Activated naive CD8-positive, alpha-beta T cell treated with anti-CD3 and anti-CD28 coated beads, Interleukin-2, amount 50 U/mL, for 16 hours (primary cell): Measurements from ENCODE around the gene RPH3AL.
A peak's percentile ranks its signal among the peaks of the same experiment; 100 is the strongest.

Experiments used
- DNase-seq: peaks from one replicate; pipeline ENCODE4 v3.0.0-alpha.2; 2020; ENCODE audit warnings: low read depth, low spot score

Gene RPH3AL, protein sequence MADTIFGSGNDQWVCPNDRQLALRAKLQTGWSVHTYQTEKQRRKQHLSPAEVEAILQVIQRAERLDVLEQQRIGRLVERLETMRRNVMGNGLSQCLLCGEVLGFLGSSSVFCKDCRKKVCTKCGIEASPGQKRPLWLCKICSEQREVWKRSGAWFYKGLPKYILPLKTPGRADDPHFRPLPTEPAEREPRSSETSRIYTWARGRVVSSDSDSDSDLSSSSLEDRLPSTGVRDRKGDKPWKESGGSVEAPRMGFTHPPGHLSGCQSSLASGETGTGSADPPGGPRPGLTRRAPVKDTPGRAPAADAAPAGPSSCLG

DNA sequence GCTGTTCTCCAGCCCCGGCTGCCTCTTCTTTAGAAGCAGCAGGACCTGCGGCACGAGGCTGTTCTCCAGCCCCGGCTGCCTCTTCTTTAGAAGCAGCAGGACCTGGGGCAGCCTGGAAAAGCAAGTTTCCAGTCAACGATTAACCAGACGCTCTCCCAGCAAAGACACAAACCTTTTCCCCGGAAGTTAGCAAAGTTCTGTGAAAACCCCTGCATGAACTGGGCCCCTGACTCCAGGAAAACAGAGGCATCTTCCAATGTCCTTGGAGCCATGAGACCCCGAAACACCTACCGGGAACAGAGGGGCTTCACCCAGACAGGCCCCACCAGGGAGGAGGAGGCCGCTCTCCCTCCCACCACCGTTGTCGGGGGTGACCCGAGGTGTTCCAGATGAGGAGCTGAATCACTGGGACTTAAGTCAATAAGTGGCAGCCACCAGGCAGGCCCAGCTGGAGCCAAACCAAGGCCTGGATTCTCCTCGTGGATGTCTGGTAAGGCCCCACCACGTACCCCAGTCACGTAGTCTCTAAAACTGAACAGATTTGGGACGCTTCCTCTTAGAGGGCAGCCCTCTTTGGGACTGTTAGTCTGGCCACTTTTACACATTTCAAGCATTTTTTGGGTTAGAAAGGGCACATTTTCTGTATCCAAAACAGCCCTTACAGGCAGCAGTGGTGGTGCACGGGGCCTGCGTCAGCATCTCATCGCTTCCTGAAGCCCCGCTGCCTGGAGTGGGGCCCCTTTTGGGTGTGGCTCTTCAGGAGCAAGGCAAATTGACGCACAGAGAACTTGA is at the start of gene RPH3AL:
RPH3AL (minus strand) TSS at position 387 of the 792 bp plus-strand sequence. CDS start 25,264 bp downstream, outside the sequence.
- no peak for DNase-seq

DNA sequence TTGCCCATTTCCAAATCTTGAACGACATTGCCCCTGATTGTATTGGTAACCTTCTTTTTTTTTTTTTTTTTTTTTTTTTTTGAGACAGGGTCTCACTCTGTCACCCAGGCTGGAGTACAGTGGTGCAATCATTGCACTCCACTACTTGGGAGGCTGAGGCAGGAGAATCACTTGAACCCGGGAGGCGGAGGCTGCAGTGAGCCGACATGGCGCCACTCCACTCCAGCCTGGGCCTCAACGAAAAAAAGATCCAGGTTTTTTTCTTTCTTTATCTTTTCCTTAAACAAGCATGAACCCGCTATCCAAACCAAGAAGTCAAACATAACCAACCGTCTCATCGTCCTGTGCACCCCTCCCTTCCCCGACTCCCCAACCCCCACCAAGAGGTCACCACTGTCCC is 47.6 kb upstream of the RPH3AL start:
- no peak for DNase-seq

DNA sequence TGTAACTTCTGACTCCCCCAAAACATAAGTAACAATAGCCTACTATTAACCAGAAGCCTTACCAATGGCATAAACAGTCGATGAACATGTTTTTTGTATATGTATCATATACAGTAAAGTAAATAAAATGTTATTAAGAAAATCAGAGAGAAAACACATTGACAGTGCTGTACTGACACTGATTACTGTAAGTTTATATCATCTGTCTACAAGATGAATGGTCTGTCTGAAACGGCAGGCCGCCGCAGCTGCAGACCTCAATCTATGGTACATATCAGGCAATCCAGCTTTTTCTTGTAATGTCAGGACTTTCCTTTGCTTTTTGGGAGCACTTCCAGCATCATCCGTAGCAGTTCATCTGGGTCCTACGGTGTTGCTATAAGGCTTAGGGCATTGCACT is 44.2 kb upstream of the RPH3AL start:
- DNase-seq: no peak

DNA sequence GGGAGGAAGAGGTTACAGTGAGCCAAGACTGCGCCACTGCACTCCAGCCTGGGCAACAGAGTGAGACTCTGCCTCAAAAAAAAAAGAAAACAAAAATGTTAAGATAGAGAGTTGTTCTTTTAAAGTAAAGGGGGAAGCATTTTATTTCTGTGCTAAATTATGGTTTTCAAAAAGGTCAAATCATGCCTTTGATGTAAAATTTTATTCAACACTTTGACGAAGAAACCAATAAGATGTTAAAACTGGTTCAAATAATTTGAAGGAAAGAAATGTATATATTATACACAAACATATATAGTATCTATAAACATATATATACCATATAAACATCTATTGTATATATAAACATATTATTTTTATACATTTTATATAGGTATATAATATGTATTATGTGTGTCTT is 43.4 kb upstream of the RPH3AL start:
- no peak for DNase-seq

DNA sequence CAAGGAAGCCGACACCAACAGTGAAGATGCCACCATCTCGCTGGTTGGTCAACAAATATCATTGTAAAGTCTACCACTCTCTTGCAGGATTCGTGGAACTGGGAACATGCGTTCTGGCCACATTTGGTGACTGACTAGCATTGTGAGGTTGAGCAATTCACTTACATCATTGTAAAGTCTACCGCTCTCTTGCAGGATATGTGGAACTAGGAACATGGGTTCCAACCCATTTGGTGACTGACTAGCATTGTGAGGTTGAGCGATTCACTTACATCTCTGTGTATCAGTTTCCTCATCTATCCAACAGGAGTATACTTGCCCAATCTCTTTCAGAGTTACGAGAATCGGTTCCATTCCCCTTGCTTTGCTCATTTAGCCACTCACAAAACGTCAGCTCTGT is 42.6 kb upstream of the RPH3AL start:
- DNase-seq: no peak

DNA sequence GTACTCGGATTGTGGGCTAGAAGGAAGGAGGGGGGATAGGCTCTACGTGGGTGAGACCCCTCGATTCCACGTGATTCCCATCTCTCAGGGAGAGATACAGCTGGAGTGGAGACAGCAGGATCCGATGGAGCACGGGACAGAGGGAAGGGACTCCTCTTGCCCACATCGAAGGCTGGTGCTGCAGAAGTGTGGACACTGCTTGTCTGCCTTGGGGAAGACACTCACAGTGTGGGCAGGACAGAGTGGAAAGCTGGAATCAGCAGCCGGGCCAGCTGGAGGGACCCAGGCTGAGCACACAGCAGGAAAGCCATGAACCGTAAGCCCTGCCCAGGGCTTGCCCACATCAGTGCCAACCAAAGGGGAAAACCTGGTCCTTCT is 42.1 kb upstream of the RPH3AL start:
- DNase-seq: no peak

DNA sequence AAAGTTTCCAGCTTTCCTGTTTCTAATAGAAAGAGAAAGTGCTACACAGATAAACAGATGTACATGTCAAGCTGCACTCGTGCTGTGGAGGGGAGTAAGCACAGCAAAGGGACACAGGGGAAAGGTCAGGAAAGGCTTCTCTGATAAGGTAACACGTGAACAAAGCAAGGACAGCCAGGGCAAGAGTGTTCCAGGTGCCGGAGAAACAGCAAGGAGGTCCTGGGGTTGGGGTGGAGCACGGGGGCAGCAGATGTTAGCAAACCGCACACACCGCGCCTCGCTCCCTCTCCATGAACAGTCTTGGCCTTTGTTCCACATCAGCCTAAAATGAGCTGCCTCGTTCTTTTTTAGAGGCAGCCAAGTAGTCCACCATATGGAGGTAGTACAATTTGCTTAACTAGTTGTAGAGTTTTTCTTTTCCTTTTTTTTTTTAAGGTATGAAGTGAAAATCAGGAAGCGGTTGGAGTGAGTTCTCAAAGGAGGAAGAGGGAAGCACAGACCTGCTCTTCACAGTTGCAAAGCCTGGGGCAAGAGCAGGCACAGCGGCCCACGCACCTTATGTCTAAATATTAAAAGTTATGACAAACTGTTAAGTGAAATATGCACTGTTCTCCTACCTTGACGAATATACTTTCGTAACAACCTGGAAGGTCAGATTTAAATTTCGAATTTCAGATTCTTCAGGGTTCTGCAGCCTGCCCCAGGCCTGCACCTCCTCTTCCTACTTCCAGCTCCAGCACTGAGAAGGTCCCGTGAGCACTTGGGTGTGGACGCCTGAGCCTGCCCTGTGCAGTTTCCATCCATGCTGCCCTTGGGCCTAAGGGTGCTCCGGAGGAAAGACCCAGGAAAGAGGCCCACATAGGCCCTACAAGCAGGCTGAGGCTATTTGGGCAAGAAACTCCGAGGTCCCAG is 41.5 kb upstream of the RPH3AL start:
- no peak for DNase-seq

DNA sequence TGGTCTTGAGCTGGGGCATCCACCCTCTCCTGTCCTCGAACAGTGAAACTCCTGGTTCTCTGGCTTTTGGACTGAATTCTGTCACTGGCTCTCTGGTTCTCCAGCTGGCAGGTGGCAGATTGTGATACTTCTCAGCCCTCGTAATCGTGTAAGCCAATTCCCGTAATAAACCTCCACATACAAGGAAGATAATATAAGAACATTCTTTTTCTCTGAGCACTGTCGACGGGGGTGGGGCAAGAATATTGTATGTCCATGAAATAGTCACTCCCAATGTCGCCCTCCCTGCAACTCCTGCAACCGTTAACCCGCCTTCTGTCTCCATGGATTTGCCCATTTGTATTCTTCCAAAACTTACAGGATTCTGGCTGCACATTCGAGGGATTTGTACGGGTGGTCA is 39.2 kb upstream of the RPH3AL start:
- DNase-seq: no peak

DNA sequence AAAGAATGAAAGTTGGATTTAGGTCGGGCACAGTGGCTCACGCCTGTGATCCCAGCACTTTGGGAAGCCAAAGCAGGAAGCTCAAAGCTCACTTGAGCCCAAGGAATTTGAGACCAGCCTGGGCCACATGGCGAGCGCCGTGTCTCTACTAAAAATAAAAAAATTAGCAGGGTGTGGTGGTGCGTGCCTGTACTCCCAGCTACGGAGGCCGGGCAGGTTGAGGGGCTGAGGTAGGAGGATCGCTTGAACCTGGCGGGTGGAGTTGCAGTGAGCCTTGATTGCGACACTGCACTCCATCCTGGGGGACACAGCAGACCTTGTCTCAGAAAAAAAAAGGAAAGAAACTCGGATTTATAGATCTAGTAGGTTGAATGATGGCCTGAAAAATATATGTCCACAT is 37.4 kb upstream of the RPH3AL start:
- no peak for DNase-seq

DNA sequence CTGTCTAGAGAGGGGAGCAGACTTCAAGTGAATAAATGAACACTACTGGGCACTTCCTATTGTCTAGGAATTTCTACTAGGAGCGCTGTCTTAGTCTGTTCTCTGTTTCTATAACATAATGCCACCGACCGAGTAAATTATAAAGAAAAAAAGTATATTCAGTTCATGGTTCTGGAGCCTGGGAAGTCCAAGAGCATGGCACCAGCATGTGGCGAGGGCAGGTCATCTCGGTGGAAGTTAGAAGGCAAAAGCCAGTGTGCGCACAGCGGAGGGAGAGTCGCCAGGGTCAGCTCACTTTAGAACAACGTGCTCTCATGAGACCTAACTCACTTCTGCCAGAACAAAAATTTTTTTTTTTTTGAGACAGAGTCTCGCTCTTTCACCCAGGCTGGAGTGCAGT is 35.5 kb upstream of the RPH3AL start:
- DNase-seq: no peak

DNA sequence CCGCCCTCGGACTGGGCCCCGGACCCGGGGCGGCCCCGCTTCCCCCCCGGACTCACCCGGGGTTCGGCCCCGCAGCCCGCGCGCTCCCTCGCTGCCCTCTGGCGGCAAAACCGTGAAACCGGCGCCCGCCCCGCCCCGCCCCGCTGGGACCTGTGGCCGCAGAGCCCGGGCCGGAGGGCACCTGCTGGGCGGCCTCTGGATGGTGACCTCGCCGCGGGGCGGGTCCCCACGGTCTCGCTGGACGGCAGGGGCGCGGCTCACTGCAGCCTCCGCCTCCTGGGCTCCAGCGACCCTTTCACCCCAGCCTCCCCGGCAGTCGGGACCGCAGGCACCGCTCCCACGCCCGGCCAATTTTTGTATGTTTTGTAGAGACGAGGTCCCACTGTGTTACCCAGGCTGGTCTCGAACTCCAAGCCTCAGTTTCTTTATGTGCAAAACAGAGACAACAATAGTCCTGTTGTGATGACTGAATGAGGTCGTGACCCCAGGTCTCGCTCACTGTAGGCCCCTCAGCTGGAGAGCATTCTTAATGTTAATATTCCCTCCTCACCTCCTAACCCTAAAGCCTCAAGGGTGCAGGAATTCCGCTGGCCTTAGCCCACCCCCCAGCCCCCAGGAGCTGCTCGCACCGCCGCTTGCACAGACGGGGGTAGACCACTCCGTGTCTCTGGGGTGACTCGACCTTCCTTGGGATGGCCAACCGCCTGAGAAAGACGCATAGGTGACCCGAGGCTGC is 33.7 kb upstream of the RPH3AL start:
- peak; percentile 34 for DNase-seq

DNA sequence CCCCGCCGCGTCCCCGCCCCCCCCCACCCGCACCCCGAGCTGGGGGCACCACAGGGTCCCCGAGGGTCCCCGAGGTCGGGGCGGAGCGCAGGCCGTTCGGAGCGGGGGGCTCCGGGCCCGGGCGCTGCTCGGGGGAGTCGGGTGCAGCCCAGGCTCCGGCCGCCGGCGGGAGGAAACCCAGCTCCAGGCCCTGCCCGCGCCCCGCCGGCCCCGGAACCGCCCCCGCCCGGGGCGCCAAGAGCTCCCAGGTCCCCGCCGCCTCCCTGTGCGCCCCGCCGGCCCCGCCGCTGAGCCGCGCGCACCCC is 33.2 kb upstream of the RPH3AL start:
- no peak for DNase-seq

DNA sequence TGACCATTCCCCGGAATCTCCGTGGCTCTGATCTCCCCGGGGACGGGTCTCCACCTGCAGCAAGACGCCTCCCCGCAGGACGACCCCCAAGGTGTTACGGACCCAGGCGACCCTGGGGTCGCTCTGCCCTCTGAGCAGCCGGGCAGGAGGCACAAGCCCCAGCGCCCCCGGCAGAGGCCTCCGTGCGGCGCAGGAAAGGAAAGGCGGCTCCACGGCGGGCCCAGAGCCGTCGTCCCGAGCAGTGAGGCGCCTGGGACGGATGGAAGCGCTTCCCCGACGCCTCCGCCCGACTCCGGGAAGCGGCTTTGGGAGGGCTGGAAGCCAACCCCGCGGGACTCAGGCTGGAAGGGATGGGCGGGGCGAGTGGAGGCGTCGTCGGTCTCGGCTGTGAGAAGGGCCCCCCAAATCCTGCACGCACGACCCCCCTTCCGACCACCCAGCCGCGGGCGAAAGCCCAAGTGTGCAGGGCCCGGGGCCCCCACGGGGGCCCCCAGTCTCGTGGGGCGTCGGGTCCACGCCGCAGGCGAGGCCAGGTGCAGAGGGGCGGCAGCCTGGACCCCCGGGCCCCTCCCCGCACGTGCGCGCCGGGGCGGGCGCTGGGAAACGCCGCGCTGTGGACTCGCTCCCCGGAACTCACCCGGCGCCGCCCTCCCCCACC is 32.7 kb upstream of the RPH3AL start:
- DNase-seq: no peak

DNA sequence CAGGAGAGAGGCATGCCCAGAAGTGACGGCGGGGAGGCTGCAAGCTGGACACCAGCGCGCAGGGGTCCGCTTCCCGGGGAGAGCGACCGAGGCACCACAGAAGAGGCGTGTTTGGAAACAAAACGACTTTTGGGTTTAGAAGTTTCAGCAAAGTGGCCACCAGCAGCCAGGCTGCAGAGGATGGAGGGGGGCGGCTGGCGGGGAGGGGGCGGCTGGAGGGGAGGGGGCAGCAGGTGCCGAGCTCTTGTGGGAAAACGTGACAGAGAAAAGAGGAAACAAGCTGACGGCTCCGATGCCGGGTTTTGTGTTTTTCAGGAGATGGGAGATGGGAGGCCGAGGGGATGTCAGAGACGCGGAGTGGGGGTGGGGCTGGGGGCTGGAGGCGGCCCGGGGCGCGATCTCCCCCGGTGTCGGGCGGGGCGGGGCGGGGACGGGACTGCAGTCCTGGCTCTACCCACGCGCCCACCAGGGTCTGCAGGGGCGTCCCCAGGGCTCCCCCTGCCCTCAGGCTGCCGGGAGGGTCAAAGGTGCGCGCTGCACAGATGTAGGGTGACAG is 32.1 kb upstream of the RPH3AL start:
- no peak for DNase-seq

DNA sequence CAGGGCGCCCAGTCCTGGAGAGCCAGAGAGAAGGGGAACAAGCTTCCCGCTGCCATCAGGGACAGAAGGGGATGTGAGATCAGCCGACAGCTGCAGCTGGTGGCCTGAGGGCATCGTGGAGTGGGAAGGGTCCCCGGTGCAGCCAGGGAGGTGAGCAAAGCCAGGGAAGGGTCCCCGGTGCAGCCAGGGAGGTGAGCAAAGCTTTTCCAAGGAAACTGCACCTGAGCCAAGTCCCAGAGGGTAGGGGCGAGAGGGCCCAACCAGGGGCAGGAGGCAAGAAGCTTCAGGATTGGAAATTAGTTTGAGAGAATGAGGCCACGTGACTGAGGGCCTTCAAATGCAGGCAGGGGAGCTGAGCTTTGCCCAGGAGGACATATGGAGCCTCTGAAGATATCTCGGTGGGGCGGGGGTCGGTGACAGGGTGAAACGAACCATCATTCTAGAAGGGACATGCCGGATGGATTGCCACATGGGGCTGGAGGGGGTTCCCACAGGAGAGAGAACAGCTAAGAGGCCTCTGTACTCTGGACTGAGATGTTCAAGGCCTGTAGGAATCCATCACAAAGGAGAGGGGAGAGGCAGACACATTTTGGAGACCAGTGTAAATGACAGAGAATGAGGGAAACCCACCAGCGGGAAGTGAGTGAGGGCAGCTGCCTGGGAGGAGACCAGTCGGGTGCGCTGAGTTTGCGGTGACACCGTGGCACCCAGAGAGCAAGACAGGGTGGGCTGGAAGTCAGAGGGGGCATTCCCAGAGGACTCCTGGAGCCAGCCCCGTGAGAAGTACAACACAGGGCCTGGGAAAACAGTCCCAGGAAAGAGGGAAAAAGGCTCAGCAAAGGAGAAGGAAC is 31.4 kb upstream of the RPH3AL start:
- no peak for DNase-seq

DNA sequence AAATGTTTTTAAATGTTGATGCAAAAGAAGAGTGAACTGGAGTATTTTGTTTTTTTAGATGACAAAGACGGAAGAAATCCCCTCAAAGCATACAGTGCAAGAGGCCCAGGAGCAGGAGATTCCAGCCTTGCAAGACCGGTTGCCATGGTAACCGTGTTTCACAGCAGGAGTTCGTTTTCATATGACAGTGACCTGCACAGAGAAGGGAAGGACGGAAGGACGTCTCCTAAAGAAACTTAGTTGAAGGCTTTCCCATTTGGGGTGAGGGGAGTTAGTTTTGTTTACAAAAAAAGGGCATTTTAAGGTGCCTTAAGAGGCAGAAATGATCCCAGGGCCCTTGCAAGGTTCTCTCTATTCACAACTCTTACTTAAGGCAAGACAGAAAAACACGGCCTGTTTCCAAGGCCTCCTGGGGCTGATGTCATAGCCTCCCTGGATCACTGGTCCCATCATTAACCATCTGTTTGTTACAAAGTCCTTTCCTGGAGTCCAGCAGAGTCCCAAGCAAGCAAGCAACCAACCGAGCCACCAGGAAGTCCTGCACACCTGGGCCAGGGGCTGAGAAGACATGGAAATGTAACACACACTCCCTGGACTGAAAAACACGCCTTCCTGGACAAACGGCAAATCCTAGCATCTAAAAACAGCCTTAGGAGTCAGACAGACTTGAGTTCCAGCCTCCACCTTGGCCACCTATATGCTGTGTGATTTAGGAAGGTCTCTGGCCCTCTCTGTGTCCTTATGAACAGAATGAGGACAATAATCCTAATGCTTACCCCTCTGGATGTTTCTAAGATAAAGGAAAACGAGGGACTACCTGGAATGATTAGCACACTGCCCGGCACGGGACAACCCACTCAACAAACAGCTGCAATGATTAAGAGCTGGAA is 30.3 kb upstream of the RPH3AL start:
- DNase-seq: no peak

DNA sequence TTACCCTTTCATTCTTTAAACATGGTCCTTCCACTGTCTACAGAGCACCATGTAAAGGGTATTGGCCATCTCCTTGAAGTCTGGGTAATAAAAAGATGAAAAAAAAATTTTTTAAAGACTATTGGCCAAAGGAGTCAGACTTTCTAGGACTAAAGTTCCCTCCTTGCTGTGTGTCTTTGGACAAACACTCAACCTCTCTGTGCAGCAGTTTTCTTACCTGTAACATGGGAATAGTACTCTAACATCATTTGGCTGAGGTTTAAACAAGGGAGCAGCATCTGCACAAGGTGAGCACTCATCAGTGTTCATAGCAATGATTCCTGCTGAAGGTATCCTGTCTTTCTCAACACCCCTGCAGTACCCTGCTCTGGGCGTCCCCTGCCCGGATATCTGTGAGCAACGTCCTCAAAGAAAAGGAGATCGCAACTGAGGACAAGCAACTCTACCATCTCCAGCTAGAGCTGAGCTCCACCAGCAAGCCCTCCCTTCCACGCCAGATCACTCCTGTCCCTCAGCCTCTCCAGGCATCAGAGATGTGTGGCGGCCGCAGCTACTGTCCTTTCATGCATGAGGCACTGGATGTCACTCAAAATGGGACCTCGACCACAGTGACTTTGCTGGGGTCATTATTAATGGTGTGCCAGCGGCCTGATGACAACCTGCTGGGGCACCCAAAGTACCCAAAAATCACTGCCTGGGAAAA is 29.5 kb upstream of the RPH3AL start:
- no peak for DNase-seq

DNA sequence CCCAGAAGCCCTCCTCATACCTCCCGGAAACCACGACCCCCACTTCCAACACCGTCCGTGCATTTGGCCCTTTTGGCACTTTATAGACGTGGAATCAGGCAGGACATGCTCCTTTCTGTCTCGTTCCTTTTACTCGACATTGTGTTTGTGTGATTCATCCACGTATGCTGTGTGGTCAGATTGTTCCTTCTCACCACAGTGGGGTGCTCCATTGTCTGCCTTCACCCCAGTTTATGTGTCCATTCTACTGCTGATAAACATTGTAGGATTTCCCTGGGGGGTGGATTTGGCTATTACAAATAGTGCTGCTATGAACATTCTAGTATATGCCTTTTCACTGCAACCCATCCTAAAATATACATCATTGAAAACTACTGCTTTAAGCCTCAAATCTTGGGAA is 28.9 kb upstream of the RPH3AL start:
- DNase-seq: no peak
